GM23338 (cell line): Measurements from ENCODE around the gene CIDEB. TPM values are rescaled to one million over a fixed set of nuclear protein-coding genes. Genes with fewer than 3 reads are reported as not detected.

Experiments used
- ATAC-seq: fragments of 200-7000 bp; cut with Tn5 transposase; 3 replicates; pipeline ENCODE4 v1.9.1; 2020
- DNase-seq: peaks from one replicate; pipeline ENCODE4 v3.0.0-alpha.2; 2015; ENCODE audit warnings: low spot score
- H2AFZ ChIP-seq: fragments of 200-600 bp; sonication (generic); 2 replicates; pipeline ENCODE4 v1.8.0; 2016; ENCODE audit warnings: antibody characterized with exemption, mild to moderate bottlenecking, moderate library complexity
- H3F3A ChIP-seq: fragments of 200-600 bp; sonication (generic); replicated peaks from 2 replicates; pipeline ENCODE4 v1.8.0; 2017; ENCODE audit warnings: antibody characterized with exemption, mixed run types, low read depth
- H3K27ac ChIP-seq: fragments of 200-600 bp; sonication (generic); 2 replicates; pipeline ENCODE4 v1.6.1; 2016; ENCODE audit warnings: low read depth
- H3K27me3 ChIP-seq: fragments of 200-600 bp; sonication (generic); 2 replicates; pipeline ENCODE4 v1.8.0; 2016; ENCODE audit warnings: mild to moderate bottlenecking, mixed run types, moderate library complexity; ENCODE audit not compliant: insufficient read depth
- H3K36me3 ChIP-seq: fragments of 200-600 bp; sonication (generic); 2 replicates; pipeline ENCODE4 v1.8.0; 2016; ENCODE audit warnings: mild to moderate bottlenecking; ENCODE audit not compliant: insufficient read depth
- H3K4me1 ChIP-seq: fragments of 200-600 bp; sonication (generic); 2 replicates; pipeline ENCODE4 v1.8.0; 2016; ENCODE audit warnings: mild to moderate bottlenecking, moderate library complexity; ENCODE audit not compliant: insufficient read depth
- H3K4me2 ChIP-seq: fragments of 200-600 bp; sonication (generic); 2 replicates; pipeline ENCODE4 v1.7.1; 2017; ENCODE audit warnings: mixed run types
- H3K4me3 ChIP-seq: fragments of 200-600 bp; sonication (generic); 2 replicates; pipeline ENCODE4 v1.6.1; 2016; ENCODE audit warnings: mixed run types
- H3K79me2 ChIP-seq: fragments of 200-600 bp; sonication (generic); replicated peaks from 2 replicates; pipeline ENCODE4 v1.8.0; 2017; ENCODE audit warnings: mild to moderate bottlenecking; ENCODE audit not compliant: insufficient read depth
- H3K9me2 ChIP-seq: fragments of 200-600 bp; sonication (generic); 2 replicates; pipeline ENCODE4 v1.8.0; 2017; ENCODE audit not compliant: insufficient read depth
- H4K20me1 ChIP-seq: fragments of 200-600 bp; sonication (generic); replicated peaks from 2 replicates; pipeline ENCODE4 v1.8.0; 2017; ENCODE audit warnings: mild to moderate bottlenecking; ENCODE audit not compliant: insufficient read depth
- H3K27ac Mint-ChIP-seq: 2 replicates; pipeline ENCODE4 v1.8.0; 2020; ENCODE audit warnings: inconsistent platforms, mild to moderate bottlenecking, moderate library complexity, mixed read lengths
- H3K27me3 Mint-ChIP-seq: 3 replicates; pipeline ENCODE4 v1.8.0; 2022; ENCODE audit warnings: low read depth, mild to moderate bottlenecking, moderate library complexity, mixed read lengths, inconsistent platforms; ENCODE audit not compliant: insufficient read depth, poor library complexity
- H3K36me3 Mint-ChIP-seq: 3 replicates; pipeline ENCODE4 v1.8.0; 2021; ENCODE audit warnings: low read depth, mild to moderate bottlenecking, inconsistent platforms, moderate library complexity, mixed read lengths
- H3K4me1 Mint-ChIP-seq: 3 replicates; pipeline ENCODE4 v1.8.0; 2020; ENCODE audit warnings: mild to moderate bottlenecking, inconsistent platforms, mixed read lengths
- H3K4me3 Mint-ChIP-seq: 3 replicates; pipeline ENCODE4 v1.8.0; 2021; ENCODE audit warnings: moderate library complexity, mild to moderate bottlenecking, inconsistent platforms, mixed read lengths
- H3K9me3 Mint-ChIP-seq: 3 replicates; pipeline ENCODE4 v1.8.0; 2020; ENCODE audit warnings: moderate library complexity, mild to moderate bottlenecking, inconsistent platforms, mixed read lengths
- JUNB ChIP-seq: IDR thresholded peaks from one replicate; pipeline ENCODE4 v1.6.1; 2016; ENCODE audit warnings: antibody characterized with exemption; ENCODE audit not compliant: unreplicated experiment
- POLR2AphosphoS5 ChIP-seq: IDR thresholded peaks from 2 replicates; pipeline ENCODE4 v1.6.1; 2016; ENCODE audit warnings: antibody characterized with exemption, low read depth
- ZNF331 ChIP-seq: fragments of 250-450 bp; sonication (Bioruptor Pico); IDR thresholded peaks from 2 replicates; pipeline ENCODE4 v1.5.0; 2020; ENCODE audit warnings: low read depth, mild to moderate bottlenecking, moderate library complexity
- polyA plus RNA-seq: library from polyadenylated mRNA; unstranded; fragments of >200 nt; fragmentation: Nextera tagmentation; extraction: Ambion mirVana; gene quantifications from 2 replicates; pipeline ENCODE4 v1.2.1, GENCODE V29; 2016
- total RNA-seq: library from RNA; depleted of rRNA; stranded (reverse); fragments of >200 nt; shearing (Covaris generic); gene quantifications from 2 replicates; pipeline ENCODE4 v1.2.3, GENCODE V29; 2014
- TF ChIP-seq, protein P1 (sequence below), 2 experiments: fragments of 200-600 bp in 1 of 2; sonication (generic) in 1 of 2; conservative IDR thresholded peaks; 2 replicates each; pipeline versions ENCODE4 v1.5.1 to v1.6.1; 2016 to 2017; ENCODE audit warnings: antibody characterized with exemption in 2 of 2, low read depth in 2 of 2, mild to moderate bottlenecking in 2 of 2, moderate library complexity in 1 of 2
- TF ChIP-seq, protein P2 (sequence below): IDR thresholded peaks from one replicate; pipeline ENCODE4 v1.6.1; 2018; ENCODE audit warnings: antibody characterized with exemption; ENCODE audit not compliant: unreplicated experiment
- TF ChIP-seq, protein P3 (sequence below): IDR thresholded peaks from 2 replicates; pipeline ENCODE4 v1.6.1; 2016; ENCODE audit warnings: antibody characterized with exemption

The CIDEB gene
- total and polyA plus RNA-seq, 2 experiments from 2014 or later: 3.4 to 4.6 TPM

DNA sequence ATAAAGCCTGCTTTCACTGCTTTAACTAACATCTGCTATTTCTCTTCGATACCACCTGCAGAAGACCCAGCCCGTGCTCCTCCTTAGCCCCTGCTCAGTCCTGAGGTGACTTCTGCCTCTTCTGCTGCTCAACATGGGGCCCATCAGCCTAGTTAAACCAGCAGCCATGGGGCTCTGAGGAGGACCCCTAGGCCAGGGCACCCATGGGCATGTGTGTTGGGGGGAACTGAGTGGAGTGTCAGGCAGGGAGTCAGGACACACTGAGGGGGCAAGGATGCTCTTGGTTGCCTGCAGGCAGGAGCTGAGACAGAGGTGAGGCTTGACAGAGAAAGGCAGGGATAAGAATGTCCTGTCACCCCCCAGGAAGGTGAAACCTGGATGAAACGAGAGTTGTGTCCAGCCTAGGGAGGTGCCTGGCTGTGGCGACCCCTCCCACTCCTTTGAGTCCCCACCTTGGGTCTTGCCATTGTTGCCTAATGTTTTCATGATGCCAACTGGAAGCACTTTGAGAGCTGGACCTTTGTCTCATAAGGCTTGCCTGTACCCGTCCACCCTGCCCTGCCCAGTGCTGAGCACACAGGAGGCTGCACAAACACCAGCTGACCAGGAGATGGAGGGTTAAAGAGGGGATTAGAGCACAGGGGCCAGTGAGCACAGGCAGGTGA, 23.8 kb downstream of the CIDEB start:
- H3K36me3 ChIP-seq: no peaks in the 10 kb centered on the region
- no peaks in the 10 kb centered on the region for H3K4me1 ChIP-seq
- H3K4me1 Mint-ChIP-seq: no peaks in the 10 kb centered on the region; the same call in 2 of the 3 replicates
- H3K4me3 ChIP-seq: no peak overlapping the region
- H3K9me2 ChIP-seq: no peaks in the 10 kb centered on the region
- H3K27me3 ChIP-seq: no peaks in the 10 kb centered on the region
- H3K9me3 Mint-ChIP-seq: no peaks in the 10 kb centered on the region
- no peaks in the 10 kb centered on the region; the same call in 1 of the 2 replicates for H4K20me1 ChIP-seq
- DNase-seq (no peak), ATAC-seq (no peak)
- H3K27ac Mint-ChIP-seq: no peak overlapping the region
- H3F3A ChIP-seq: no peaks in the 10 kb centered on the region
- TF ChIP-seq, protein P1, sequence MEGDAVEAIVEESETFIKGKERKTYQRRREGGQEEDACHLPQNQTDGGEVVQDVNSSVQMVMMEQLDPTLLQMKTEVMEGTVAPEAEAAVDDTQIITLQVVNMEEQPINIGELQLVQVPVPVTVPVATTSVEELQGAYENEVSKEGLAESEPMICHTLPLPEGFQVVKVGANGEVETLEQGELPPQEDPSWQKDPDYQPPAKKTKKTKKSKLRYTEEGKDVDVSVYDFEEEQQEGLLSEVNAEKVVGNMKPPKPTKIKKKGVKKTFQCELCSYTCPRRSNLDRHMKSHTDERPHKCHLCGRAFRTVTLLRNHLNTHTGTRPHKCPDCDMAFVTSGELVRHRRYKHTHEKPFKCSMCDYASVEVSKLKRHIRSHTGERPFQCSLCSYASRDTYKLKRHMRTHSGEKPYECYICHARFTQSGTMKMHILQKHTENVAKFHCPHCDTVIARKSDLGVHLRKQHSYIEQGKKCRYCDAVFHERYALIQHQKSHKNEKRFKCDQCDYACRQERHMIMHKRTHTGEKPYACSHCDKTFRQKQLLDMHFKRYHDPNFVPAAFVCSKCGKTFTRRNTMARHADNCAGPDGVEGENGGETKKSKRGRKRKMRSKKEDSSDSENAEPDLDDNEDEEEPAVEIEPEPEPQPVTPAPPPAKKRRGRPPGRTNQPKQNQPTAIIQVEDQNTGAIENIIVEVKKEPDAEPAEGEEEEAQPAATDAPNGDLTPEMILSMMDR (conservative IDR thresholded peaks at IDR 0.05; ENCODE audit: low read depth in 2 of 2): no peak
- TF ChIP-seq, protein P2, sequence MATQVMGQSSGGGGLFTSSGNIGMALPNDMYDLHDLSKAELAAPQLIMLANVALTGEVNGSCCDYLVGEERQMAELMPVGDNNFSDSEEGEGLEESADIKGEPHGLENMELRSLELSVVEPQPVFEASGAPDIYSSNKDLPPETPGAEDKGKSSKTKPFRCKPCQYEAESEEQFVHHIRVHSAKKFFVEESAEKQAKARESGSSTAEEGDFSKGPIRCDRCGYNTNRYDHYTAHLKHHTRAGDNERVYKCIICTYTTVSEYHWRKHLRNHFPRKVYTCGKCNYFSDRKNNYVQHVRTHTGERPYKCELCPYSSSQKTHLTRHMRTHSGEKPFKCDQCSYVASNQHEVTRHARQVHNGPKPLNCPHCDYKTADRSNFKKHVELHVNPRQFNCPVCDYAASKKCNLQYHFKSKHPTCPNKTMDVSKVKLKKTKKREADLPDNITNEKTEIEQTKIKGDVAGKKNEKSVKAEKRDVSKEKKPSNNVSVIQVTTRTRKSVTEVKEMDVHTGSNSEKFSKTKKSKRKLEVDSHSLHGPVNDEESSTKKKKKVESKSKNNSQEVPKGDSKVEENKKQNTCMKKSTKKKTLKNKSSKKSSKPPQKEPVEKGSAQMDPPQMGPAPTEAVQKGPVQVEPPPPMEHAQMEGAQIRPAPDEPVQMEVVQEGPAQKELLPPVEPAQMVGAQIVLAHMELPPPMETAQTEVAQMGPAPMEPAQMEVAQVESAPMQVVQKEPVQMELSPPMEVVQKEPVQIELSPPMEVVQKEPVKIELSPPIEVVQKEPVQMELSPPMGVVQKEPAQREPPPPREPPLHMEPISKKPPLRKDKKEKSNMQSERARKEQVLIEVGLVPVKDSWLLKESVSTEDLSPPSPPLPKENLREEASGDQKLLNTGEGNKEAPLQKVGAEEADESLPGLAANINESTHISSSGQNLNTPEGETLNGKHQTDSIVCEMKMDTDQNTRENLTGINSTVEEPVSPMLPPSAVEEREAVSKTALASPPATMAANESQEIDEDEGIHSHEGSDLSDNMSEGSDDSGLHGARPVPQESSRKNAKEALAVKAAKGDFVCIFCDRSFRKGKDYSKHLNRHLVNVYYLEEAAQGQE: no peak
- TF ChIP-seq JUNB: no peak
- no peak overlapping the region for H3K4me2 ChIP-seq
- H3K27ac ChIP-seq: no peak overlapping the region
- H3K27me3 Mint-ChIP-seq: peaks cover 14% of the 10 kb centered on the region
- H2AFZ ChIP-seq: no peak overlapping the region
- no peaks in the 10 kb centered on the region for H3K79me2 ChIP-seq
- no peaks in the 10 kb centered on the region; the same call in 2 of the 3 replicates for H3K36me3 Mint-ChIP-seq
- H3K4me3 Mint-ChIP-seq: no peak overlapping the region

DNA sequence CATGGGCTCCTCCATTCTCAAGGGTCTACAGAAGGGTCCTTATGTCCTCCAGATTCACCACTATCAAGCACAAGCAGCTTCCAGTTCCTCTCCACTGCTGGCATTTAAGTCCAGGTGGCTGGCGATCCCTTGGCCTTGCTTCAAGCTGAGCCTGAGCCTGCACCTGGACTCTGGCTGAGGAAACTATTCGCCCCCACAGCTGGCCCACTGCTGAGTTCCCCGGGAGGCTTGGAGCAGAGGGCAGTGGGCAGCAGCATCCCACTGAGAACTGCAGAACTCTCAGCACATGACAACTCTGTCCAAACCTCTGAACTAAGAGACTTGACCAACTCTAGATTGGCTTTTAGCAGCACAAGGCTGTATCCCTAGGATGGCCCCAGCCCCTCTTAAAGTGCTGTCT, 25.0 kb downstream of the CIDEB start:
- peaks cover 14% of the 10 kb centered on the region for H3K27me3 Mint-ChIP-seq
- Histone ChIP-seq H2AFZ (no peak overlapping the region), H3K4me1 (no peaks in the 10 kb centered on the region), H3K79me2 (no peaks in the 10 kb centered on the region), H3K27ac (no peak overlapping the region), H3K27me3 (no peaks in the 10 kb centered on the region), H3F3A (no peaks in the 10 kb centered on the region), H3K36me3 (no peaks in the 10 kb centered on the region), H3K9me2 (no peaks in the 10 kb centered on the region), H4K20me1 (no peaks in the 10 kb centered on the region; the same call in 1 of the 2 replicates), H3K4me3 (no peak overlapping the region), H3K4me2 (no peak overlapping the region)
- H3K4me1 Mint-ChIP-seq: no peaks in the 10 kb centered on the region; the same call in 2 of the 3 replicates
- no peaks in the 10 kb centered on the region; the same call in 2 of the 3 replicates for H3K36me3 Mint-ChIP-seq
- H3K9me3 Mint-ChIP-seq: no peaks in the 10 kb centered on the region
- TF ChIP-seq JUNB (no peak), POLR2AphosphoS5 (no peak), ZNF331 (CRISPR knock-in tag) (no peak)
- TF ChIP-seq, protein P3, sequence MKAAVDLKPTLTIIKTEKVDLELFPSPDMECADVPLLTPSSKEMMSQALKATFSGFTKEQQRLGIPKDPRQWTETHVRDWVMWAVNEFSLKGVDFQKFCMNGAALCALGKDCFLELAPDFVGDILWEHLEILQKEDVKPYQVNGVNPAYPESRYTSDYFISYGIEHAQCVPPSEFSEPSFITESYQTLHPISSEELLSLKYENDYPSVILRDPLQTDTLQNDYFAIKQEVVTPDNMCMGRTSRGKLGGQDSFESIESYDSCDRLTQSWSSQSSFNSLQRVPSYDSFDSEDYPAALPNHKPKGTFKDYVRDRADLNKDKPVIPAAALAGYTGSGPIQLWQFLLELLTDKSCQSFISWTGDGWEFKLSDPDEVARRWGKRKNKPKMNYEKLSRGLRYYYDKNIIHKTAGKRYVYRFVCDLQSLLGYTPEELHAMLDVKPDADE: no peak
- TF ChIP-seq, protein P1 (conservative IDR thresholded peaks at IDR 0.05; ENCODE audit: low read depth in 2 of 2): no peak
- TF ChIP-seq, protein P2: no peak
- ATAC-seq (no peak), DNase-seq (no peak)
- no peak overlapping the region for H3K27ac Mint-ChIP-seq
- H3K4me3 Mint-ChIP-seq: no peak overlapping the region; the same call in 2 of the 3 replicates
